Lower lobe of right lung (tissue), 2 donors: Measurements from ENCODE around the gene USP19. TPM values are rescaled to one million over a fixed set of nuclear protein-coding genes. Genes with fewer than 3 reads are reported as not detected.

Source experiments
- ATAC-seq, 2 donors: fragments of 200-7000 bp; cut with Tn5 transposase; one replicate each; pipeline ENCODE4 v1.9.1; 2020 to 2022; ENCODE audit warnings: mild to moderate bottlenecking in 2 of 2, moderate library complexity in 2 of 2
- DNase-seq: peaks from one replicate; pipeline ENCODE4 v3.0.0-alpha.2; 2020
- H3K27ac ChIP-seq: fragments of 200-600 bp; one replicate; pipeline ENCODE4 v1.8.0; 2022
- H3K27me3 ChIP-seq: fragments of 200-600 bp; one replicate; pipeline ENCODE4 v1.8.0; 2022; ENCODE audit warnings: low read depth
- H3K36me3 ChIP-seq: fragments of 200-600 bp; one replicate; pipeline ENCODE4 v1.8.0; 2022; ENCODE audit warnings: mild to moderate bottlenecking
- H3K4me1 ChIP-seq: fragments of 200-600 bp; one replicate; pipeline ENCODE4 v1.8.0; 2022
- H3K4me3 ChIP-seq: fragments of 200-600 bp; one replicate; pipeline ENCODE4 v1.8.0; 2022; ENCODE audit warnings: mild to moderate bottlenecking
- H3K9me3 ChIP-seq: fragments of 200-600 bp; one replicate; pipeline ENCODE4 v1.8.0; 2022
- CTCF ChIP-seq: fragments of 200-600 bp; IDR thresholded peaks from one replicate; pipeline ENCODE4 v1.8.0; 2022; ENCODE audit warnings: antibody characterized with exemption, mild to moderate bottlenecking
- intact Hi-C: fragments of 100-400 bp; cut with DNase I; formaldehyde crosslinking; loops from one replicate; pipeline ENCODE4 v1.11.0; 2022
- total RNA-seq: library from RNA; stranded (reverse); fragmentation: NEBNext Ultra II Directional; extraction: Animal tissue kit (Norgen Biotek cat#: 25700); gene quantifications from one replicate; pipeline ENCODE4 v1.2.1, GENCODE V29; 2021
- donor health status: DM: no; HTN: yes; CAD: no; lungs with severe emphysema.

USP19 gene
- total RNA-seq, 1 donor from 2014 or later: 60.4 TPM

GRCh38 chr3:49163609-49164008 is 43.0 kb upstream of the USP19 start:
- TF ChIP-seq CTCF: no peak
- Histone ChIP-seq H3K4me3 (no peak overlapping the region), H3K9me3 (no peaks in the 10 kb centered on the region), H3K36me3 (peaks cover 32% of the 10 kb centered on the region), H3K4me1 (peaks cover 39% of the 10 kb centered on the region), H3K27me3 (no peaks in the 10 kb centered on the region), H3K27ac (no peak overlapping the region)
- ATAC-seq (no peak), DNase-seq (no peak)
- intact Hi-C loops: no loop called here

- TF ChIP-seq CTCF: no peak
- Histone ChIP-seq H3K27ac (no peak overlapping the region), H3K4me3 (no peak overlapping the region), H3K36me3 (peaks cover 32% of the 10 kb centered on the region), H3K27me3 (no peaks in the 10 kb centered on the region), H3K9me3 (no peaks in the 10 kb centered on the region), H3K4me1 (peaks cover 39% of the 10 kb centered on the region)
- ATAC-seq (no peak), DNase-seq (no peak)
- intact Hi-C loops: no loop called here
Measured at GRCh38 chr3:49162751-49163419, 42.3 kb upstream of the USP19 start.

- DNase-seq (no peak), ATAC-seq (no peak)
- H3K4me1 ChIP-seq: peaks cover 39% of the 10 kb centered on the region
- H3K27me3 ChIP-seq: no peaks in the 10 kb centered on the region
- intact Hi-C loops: no loop called here
- H3K27ac ChIP-seq: no peak overlapping the region
- TF ChIP-seq CTCF: no peak
- no peaks in the 10 kb centered on the region for H3K9me3 ChIP-seq
- no peak overlapping the region for H3K4me3 ChIP-seq
- H3K36me3 ChIP-seq: peaks cover 32% of the 10 kb centered on the region
Measured at GRCh38 chr3:49161808-49162530, 41.3 kb upstream of the USP19 start.

GRCh38 chr3:49161197-49161596 is 40.6 kb upstream of the USP19 start:
- DNase-seq (no peak), ATAC-seq (no peak)
- intact Hi-C loops: no loop called here
- Histone ChIP-seq H3K4me3 (no peak overlapping the region), H3K27me3 (no peaks in the 10 kb centered on the region), H3K9me3 (no peaks in the 10 kb centered on the region), H3K36me3 (peaks cover 32% of the 10 kb centered on the region), H3K27ac (no peak overlapping the region), H3K4me1 (peaks cover 32% of the 10 kb centered on the region)
- TF ChIP-seq CTCF: no peak

GRCh38 chr3:49158792-49159191 is 38.2 kb upstream of the USP19 start:
- Histone ChIP-seq H3K4me1 (peaks cover 15% of the 10 kb centered on the region), H3K9me3 (no peaks in the 10 kb centered on the region), H3K4me3 (no peak overlapping the region), H3K27me3 (no peaks in the 10 kb centered on the region), H3K27ac (no peak overlapping the region), H3K36me3 (peaks cover 23% of the 10 kb centered on the region)
- intact Hi-C loops: no loop called here
- TF ChIP-seq CTCF: no peak
- ATAC-seq (no peak), DNase-seq (no peak)
